HG02763 (cell line): ENCODE results near the gene KSR1.

Experiments
- ATAC-seq: cut with Tn5 transposase; IDR thresholded peaks from one replicate; pipeline ENCODE4 v1.9.1; 2021; ENCODE audit warnings: mild to moderate bottlenecking, moderate library complexity; ENCODE audit not compliant: unreplicated experiment

Gene KSR1

DNA sequence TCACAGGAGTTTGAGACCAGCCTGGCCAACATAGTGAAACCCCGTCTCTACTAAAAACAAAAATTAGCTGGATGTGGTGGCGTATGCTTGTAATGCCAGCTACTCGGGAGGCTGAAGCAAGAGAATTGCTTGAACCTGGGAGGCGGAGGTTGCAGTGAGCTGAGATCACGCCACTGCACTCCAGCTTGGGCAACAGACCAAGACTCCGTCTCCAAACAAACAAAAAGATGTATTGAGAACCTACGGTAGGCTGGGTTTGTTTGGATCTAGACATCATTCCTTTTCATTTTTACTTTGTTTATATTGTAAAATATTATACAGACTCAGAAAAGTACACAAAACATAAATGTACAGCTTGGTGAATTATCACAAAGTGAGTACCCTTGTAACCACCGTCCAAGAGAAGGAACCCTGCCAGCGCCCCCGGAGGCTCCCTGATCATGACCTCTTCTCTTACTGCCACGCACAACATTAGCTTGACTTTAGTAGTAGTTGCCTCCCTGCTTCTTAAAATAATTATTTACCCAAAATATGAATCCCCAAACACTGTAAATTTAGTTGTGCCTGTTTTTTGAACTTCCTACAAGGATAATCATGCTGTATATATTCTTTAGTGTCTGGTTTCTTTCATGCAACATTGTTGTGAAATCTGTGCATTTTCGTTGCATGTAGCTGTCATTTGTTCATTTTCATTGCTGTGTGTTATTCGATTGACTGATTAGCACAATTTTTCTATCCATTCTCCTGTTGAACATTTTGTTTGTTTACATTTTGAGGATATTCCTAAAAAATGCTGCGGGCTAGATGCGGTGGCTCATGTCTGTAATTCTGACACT lies 56.5 kb downstream of the KSR1 start:
- no peak for ATAC-seq

DNA sequence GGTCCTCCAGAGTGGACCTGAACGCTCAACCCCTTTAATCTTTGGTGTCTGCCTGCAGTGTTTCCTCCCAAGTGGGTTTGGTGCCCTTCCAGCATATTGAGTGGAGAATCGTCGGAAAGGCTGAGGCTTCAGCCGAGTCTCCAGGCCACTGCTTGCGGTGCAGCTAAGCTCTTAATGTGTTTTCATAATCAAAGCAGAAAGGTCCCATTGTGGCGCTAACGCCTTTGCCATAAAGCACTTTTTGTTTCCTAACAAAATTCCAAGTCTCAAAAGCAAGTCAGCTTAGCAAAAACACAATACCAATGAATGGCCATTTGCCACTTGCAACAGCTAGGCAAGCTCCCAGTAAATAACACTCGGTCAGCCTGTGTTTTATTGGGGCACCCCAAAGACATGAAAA lies 57.6 kb downstream of the KSR1 start:
- ATAC-seq: no peak

DNA sequence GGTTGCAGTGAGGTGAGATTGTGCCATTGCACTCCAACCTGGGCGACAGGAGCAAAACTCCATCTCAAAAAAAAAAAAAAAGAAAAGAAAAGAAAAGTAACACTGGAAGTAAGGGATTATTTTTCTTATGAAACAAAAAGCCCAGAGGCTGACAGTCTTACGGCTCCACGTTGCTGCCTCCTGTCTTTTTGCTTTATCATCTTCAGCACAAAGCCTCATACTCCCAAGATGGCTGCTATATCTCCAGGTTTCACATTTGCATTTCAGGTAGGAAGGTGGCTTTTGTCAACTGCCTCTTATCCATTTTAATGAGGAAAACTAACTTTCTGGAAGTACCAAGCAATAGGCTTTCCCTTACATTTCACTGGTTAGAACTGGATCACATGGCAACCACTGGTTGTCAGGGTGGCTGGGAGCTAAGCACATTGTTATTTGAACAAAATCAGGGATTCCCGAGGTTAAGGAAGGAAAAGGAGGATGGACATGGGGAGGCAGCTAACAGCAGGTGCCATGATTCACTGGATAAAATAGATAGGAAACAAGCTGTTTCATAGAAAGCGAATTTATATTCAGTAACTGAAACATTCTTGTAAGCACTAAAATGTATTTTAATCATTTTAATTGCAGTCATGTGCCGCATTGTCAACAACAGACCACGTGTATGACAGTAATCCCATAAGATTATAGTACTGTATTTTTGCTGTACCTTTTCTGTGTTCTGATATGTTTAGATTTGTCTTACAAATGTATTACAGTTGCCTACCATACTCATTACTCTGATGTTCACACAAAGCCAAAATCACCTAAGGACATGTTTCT lies 58.6 kb downstream of the KSR1 start:
- no peak for ATAC-seq

- no peak for ATAC-seq
These were observed 61.8 kb downstream of the KSR1 start for GRCh38 chr17:27518048-27518447.

DNA sequence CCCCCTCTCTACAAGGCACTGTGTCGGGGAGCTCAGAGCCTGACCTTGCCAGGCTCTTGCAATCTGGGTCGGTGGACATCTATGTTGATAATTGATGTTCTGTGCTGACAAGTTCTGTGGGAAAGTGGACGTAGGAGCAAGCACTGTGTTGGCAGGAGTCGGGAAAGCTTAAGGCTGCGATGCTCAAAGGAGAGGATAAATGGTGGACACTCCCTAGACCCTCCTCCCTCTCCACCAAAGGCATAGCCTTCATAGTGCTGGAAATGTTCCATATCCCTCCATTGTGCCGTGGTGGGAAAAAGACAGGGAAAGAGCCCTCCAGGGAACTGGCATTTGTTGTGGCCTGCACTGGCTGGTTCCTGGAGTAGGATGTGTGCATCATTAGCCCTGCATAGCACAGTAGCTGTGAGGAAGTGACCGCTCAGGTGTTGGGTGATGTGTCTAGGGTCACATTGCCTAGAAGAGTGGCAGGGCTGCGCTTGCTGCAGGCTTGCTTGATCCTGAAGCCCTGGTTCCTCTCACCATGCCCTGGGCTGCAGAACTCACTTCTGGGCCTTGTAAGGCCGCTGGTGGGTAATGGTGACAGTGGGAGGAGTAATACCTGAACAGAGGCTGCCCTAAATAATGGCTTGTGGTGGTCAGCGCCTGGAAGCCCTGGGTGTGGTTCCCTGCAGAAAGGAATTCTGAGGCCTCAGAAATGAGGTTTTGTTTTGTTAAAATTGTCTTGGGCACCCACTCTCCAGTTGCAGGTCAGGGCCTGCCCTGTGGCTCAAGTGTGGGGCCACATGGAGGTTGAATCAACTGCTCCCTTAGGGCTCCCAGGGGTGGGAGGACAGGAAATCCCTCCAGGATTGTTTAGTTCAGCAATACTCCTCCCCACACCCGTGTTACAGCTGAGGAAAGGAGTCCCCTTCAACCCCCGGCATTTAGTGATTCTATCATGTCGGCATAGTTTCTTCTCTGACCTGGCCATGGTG lies 62.6 kb downstream of the KSR1 start:
- ATAC-seq: no peak

DNA sequence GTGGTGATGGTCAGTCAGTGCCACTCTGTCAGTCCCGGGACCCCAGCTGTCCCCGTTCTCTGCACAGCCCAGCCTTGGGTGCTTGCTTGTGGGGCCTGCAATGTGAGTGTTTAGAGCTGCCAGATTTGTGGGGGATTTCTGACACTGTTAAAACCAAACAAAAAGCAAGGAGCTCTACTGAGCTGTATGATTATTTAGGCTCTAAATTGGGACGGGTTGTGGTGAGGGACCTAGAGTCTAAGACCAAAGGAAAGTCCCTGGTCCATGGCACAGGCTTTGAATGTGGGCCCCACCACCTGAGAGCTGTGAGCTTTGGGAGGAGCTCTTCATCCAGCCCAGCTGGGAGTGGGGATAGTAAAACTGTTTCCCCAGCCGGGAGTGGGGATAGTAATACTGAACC lies 63.3 kb downstream of the KSR1 start:
- no peak for ATAC-seq

- no peak for ATAC-seq
These were observed 64.4 kb downstream of the KSR1 start for GRCh38 chr17:27520491-27521185.

GRCh38 chr17:27521281-27522027 lies 65.2 kb downstream of the KSR1 start:
- ATAC-seq: no peak

DNA sequence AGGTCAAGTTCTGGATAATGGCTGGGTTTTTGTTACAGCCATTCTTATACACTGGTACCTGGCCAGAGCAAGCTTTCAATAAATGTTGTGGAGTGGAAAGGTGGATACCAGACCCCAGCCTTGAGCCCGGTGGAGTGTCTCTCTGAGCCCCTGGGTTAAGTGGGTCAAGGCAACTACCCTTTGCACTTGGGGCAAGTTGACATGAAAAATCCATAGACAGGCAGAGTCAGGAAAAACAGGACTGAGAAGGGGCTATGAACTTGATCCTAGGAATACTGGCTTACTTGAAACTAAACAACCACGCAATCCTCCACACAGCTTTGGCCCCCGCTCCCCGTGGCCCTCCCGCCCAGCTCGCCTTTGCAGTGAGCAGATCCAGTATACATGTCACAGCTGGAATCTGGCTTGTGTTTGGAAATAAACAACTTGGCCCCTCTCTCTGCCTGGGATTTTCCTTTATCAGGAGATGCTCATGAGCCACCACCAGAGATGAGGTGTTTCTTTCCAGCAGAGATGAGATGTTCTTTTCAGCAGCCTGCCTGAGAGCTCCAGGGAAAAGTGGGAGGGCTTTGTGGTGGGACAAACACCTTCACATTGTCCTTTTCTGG lies 65.9 kb downstream of the KSR1 start:
- no peak for ATAC-seq

GRCh38 chr17:27523712-27524111 lies 67.5 kb downstream of the KSR1 start:
- ATAC-seq: no peak

GRCh38 chr17:27524594-27524993 lies 68.3 kb downstream of the KSR1 start:
- no peak for ATAC-seq

- ATAC-seq: no peak
These were observed 69.1 kb downstream of the KSR1 start for GRCh38 chr17:27525316-27525715.

DNA sequence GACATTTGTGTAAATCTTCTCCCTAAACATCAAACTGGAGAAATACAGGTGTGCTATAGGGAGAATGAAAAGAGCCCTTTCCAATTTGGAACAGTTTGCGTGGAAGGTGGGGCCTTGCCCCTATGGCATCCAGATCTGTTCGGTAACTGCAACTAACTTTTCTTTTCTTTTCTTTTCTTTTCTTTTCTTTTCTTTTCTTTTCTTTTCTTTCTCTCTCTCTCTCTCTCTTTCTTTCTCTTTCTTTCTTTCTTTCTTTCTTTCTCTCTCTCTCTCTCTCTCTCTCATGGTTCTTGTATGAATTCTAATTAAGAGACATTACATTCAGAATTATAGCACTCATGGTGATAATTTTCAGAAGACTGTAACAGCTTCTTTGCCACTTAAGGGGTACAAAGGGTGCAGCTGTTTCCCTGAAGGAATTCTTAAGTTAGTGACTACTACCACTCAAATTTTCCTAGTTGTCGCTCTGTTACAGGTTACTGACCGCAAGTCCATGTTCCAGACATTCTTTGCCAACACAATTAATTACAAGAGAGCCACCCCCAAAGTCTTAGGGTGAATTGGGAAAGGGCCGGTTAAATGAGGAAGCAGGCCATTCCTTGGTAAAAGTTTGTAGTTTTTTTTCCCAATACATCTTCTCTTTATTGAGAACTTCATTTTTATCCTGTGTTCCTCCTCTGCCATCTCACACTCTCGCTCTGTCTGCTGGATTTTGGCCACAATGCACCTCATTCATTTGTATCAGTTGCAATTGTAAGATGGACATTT lies 69.8 kb downstream of the KSR1 start:
- no peak for ATAC-seq

- no peak for ATAC-seq
These were observed 70.4 kb downstream of the KSR1 start for GRCh38 chr17:27526604-27527002.

DNA sequence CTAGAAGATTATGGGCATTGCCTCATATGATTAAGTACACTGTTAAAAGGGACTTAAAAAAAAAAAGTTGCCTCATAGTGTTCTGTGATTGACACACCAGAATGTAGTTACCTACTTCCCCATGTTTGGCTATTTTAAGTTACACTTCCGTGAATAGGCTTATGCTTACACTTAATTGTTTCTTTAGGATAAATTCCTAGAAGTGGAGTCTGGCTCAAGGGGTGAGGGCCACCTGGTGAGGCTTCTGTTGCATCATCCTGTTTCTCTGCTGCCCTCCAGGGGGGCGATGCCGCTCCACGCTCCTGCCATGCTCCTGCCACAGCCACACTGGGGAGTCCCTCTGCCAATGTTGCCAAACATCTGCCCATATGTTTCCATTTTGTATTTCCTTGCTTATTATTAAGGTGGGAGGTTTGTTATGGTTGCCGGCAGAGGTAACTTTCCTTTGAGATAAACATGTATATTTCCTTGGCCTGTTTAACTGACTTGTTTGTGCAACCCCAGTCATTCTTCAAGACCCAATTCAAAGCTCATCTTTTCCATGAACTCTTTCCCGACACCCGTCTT lies 73.1 kb downstream of the KSR1 start:
- no peak for ATAC-seq

- no peak for ATAC-seq
These were observed 74.6 kb downstream of the KSR1 start for GRCh38 chr17:27530764-27531391.

- ATAC-seq: no peak
These were observed 75.3 kb downstream of the KSR1 start for GRCh38 chr17:27531469-27531961.
